A673 (cell line): ENCODE measurements around the gene TARBP2. TPM values are rescaled to one million over a fixed set of nuclear protein-coding genes. Genes with fewer than 3 reads are reported as not detected.

Source experiments
- BruUV-seq: library from RNA; stranded (reverse); fragments of 400-500 nt; replicated peaks from 2 replicates; lab custom pipeline; 2021; lab: Mats Ljungman, UMichigan
- CTCF ChIA-PET: fragments of 300-600 bp; sonication (Branson Sonifier 250); formaldehyde crosslinking; loops from one replicate; lab custom pipeline; 2022; ENCODE audit warnings: antibody characterized with exemption; lab: Charles Lee
- POLR2A ChIA-PET: fragments of 300-600 bp; sonication (Branson Sonifier 250); formaldehyde crosslinking; loops from one replicate; lab custom pipeline; 2022; ENCODE audit warnings: antibody characterized with exemption; ENCODE audit not compliant: low non-redundant PET; lab: Charles Lee
- DNase-seq: peaks from one replicate; pipeline ENCODE4 v3.0.0-alpha.2; 2015; ENCODE audit warnings: low spot score
- H3K27ac ChIP-seq: fragments of 200-600 bp; sonication (generic); 2 replicates; pipeline ENCODE4 v1.5.1; 2016; ENCODE audit warnings: mixed run types, low read depth, mild to moderate bottlenecking, mixed read lengths, antibody characterized with exemption, low read length; ENCODE audit not compliant: poor library complexity, severe bottlenecking
- H3K27me3 ChIP-seq: fragments of 200-600 bp; sonication (generic); replicated peaks from 2 replicates; pipeline ENCODE4 v1.6.1; 2017; ENCODE audit warnings: mixed run types, low read depth, mild to moderate bottlenecking, mixed read lengths, antibody characterized with exemption, low read length; ENCODE audit not compliant: insufficient read depth, poor library complexity
- H3K36me3 ChIP-seq: fragments of 200-600 bp; sonication (generic); 2 replicates; pipeline ENCODE4 v1.6.1; 2016; ENCODE audit warnings: mixed run types, mild to moderate bottlenecking, mixed read lengths, antibody characterized with exemption, low read length; ENCODE audit not compliant: insufficient read depth, poor library complexity, severe bottlenecking
- H3K4me1 ChIP-seq: fragments of 200-600 bp; sonication (generic); 2 replicates; pipeline ENCODE4 v1.6.1; 2017; ENCODE audit warnings: mixed run types, mild to moderate bottlenecking, mixed read lengths, antibody characterized with exemption, low read length; ENCODE audit not compliant: insufficient read depth, poor library complexity, severe bottlenecking
- H3K4me3 ChIP-seq: fragments of 200-600 bp; sonication (generic); 2 replicates; pipeline ENCODE4 v1.5.1; 2016; ENCODE audit warnings: low read depth, mixed run types, mild to moderate bottlenecking, mixed read lengths, low read length; ENCODE audit not compliant: poor library complexity, severe bottlenecking
- H3K9me3 ChIP-seq: fragments of 200-600 bp; sonication (generic); 2 replicates; pipeline ENCODE4 v1.6.1; 2016; ENCODE audit warnings: mixed run types, low read depth, mild to moderate bottlenecking, mixed read lengths, antibody characterized with exemption, low read length; ENCODE audit not compliant: poor library complexity, severe bottlenecking
- EZH2 ChIP-seq: fragments of 200-600 bp; sonication (generic); IDR thresholded peaks from 2 replicates; pipeline ENCODE4 v1.6.1; 2017; ENCODE audit warnings: borderline replicate concordance, low read depth, mild to moderate bottlenecking, mixed read lengths, antibody characterized with exemption, low read length; ENCODE audit not compliant: poor library complexity, severe bottlenecking
- intact Hi-C: fragments of 100-400 bp; cut with micrococcal nuclease; formaldehyde crosslinking; loops from one replicate; pipeline ENCODE4 v1.10.0; 2022; ENCODE audit not compliant: unreplicated experiment
- total RNA-seq: library from RNA; stranded (reverse); gene quantifications from 2 replicates; pipeline ENCODE4 v1.2.3, GENCODE V29; 2021
- TF ChIP-seq, protein P1 (sequence below): fragments of 300-800, 200-600 bp; sonication (generic); conservative IDR thresholded peaks from 2 replicates; pipeline ENCODE4 v1.5.1; 2017; ENCODE audit warnings: low read depth, mild to moderate bottlenecking, antibody characterized with exemption, low read length, moderate library complexity, mixed read lengths

TARBP2 gene
- total RNA-seq, 1 experiment from 2014 or later, result 70.9 TPM

DNA sequence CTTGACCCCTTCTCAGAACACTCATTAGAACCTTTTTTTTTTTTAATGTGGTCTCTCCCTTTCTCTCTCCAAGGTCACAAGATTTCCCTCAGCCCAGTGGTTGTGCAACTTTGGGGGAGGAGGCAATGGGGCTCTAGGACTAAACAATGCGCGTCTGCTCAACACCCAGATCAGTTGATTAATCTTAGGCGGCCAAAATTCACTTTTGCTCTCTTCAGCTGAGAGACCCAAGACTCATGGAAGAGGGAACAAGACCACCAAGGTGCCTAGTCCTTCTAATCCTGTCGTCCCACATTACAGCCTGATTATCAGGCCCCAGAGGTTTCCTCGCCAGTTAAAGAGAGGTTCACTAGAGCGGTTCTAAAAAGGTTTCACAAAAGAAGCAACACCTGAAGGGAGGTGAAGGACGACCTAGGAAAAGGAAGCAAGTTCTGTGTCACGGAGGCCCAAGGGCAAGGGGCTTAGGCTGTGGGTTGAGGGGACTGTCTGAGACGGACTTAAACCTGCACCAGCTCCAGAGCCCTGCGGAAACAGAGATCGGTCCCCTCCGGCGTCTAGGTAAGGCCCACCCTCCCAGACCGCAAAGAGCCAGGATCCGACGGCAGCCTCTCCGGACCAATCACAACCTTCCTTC lies 824 bp upstream of the TARBP2 start:
- Histone ChIP-seq H3K36me3 (peaks cover 18% of the 10 kb centered on the region), H3K27ac (peak overlapping the region; percentile 98), H3K9me3 (no peaks in the 10 kb centered on the region), H3K4me3 (peak overlapping the region; percentile 54), H3K27me3 (no peaks in the 10 kb centered on the region), H3K4me1 (peaks cover 37% of the 10 kb centered on the region)
- no peak for DNase-seq
- POLR2A ChIA-PET, result interaction anchor here (0.6 to 1.0 kb wide), 4 partner anchors 105 to 544 kb away, joined by 3 to 7 read pairs (median 4); partner anchors contain the start of genes AAAS and SP1
- TSS peak; percentile 72 for BruUV-seq
- intact Hi-C loops, result loop anchor here (2.0 to 10.0 kb wide), 2 partner anchors 175 to 775 kb away; no protein-coding TSS in a partner anchor
- CTCF ChIA-PET, result no interaction called here
- no peak for TF ChIP-seq EZH2
- TF ChIP-seq, protein P1, sequence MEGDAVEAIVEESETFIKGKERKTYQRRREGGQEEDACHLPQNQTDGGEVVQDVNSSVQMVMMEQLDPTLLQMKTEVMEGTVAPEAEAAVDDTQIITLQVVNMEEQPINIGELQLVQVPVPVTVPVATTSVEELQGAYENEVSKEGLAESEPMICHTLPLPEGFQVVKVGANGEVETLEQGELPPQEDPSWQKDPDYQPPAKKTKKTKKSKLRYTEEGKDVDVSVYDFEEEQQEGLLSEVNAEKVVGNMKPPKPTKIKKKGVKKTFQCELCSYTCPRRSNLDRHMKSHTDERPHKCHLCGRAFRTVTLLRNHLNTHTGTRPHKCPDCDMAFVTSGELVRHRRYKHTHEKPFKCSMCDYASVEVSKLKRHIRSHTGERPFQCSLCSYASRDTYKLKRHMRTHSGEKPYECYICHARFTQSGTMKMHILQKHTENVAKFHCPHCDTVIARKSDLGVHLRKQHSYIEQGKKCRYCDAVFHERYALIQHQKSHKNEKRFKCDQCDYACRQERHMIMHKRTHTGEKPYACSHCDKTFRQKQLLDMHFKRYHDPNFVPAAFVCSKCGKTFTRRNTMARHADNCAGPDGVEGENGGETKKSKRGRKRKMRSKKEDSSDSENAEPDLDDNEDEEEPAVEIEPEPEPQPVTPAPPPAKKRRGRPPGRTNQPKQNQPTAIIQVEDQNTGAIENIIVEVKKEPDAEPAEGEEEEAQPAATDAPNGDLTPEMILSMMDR, result no peak

DNA sequence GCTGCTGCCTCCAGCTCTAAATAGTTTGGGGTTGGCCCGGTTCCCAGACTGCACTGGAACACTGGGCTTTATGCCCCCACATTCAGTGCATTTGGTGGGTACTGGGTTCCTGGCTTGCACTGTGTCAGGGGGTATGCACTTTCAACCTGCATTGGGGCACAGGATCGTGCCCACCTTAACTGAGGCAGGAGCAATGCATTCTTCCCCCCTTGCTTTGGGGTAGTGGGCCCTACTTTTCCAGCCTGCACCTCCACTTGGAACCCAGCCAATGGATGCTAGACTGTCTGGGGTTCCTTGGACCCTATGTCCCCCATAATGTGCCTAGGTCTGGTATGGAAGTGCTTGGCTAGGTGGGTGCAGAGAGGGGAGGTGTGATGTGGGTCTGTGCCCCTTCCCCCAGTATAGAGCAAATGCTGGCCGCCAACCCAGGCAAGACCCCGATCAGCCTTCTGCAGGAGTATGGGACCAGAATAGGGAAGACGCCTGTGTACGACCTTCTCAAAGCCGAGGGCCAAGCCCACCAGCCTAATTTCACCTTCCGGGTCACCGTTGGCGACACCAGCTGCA lies 615 bp downstream of the TARBP2 start:
- Histone ChIP-seq H3K4me3 (peak overlapping the region; percentile 54), H3K9me3 (no peaks in the 10 kb centered on the region), H3K27me3 (no peaks in the 10 kb centered on the region), H3K27ac (peak overlapping the region; percentile 98), H3K36me3 (peaks cover 28% of the 10 kb centered on the region), H3K4me1 (peaks cover 37% of the 10 kb centered on the region)
- POLR2A ChIA-PET, result interaction anchor here (0.5 to 1.0 kb wide), 5 partner anchors 44 to 181 kb away, joined by 3 to 7 read pairs (median 5); partner anchors contain the start of genes AAAS and SP1
- DNase-seq, result no peak
- BruUV-seq, result TSS peak; percentile 68
- intact Hi-C loops, result loop anchor here (2.0 to 10.0 kb wide), 2 partner anchors 177 to 773 kb away; no protein-coding TSS in a partner anchor
- TF ChIP-seq EZH2, result no peak
- TF ChIP-seq, protein P1, result no peak
- CTCF ChIA-PET, result interaction anchor here (0.7 to 1.3 kb wide), 3 partner anchors 80 to 180 kb away, joined by 3 to 5 read pairs (median 3); partner anchors contain the start of gene AAAS

DNA sequence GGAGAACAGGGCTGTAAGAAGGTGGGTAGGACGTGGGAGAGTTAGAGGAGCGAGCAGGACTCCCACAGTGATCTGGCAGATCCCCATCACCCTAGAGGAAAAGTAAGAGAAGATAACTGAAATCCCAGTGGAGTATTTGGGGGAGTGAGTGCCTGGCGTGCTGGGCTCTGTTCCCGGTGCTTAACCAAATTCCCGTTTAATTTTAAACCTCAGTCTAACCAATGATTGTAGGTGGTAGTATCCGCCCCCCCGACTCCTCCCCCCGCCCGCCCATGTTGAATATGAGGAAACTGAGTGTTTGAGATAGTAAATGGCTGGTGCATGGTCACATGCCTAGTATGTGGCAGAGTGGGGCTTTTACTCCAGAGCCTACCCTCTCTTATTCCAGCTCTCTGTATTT lies 1.2 kb downstream of the TARBP2 start:
- peaks cover 31% of the 10 kb centered on the region for H3K36me3 ChIP-seq
- intact Hi-C loops, result loop anchor here (10.0 kb wide), 1 partner anchor 772 kb away; no protein-coding TSS in a partner anchor
- peak overlapping the region; percentile 54 for H3K4me3 ChIP-seq
- DNase-seq, result peak; percentile 74
- H3K27ac ChIP-seq, result peak overlapping the region; percentile 98
- ChIA-PET CTCF (interaction anchor here (1.3 kb wide), 1 partner anchor 81 kb away, joined by 3 read pairs; no protein-coding TSS in a partner anchor), POLR2A (interaction anchor here (0.5 kb wide), 1 partner anchor 175 kb away, joined by 3 read pairs; no protein-coding TSS in a partner anchor)
- TF ChIP-seq, protein P1, result no peak
- TF ChIP-seq EZH2, result no peak
- BruUV-seq, result no TSS peak
- no peaks in the 10 kb centered on the region for H3K9me3 ChIP-seq
- H3K27me3 ChIP-seq, result no peaks in the 10 kb centered on the region
- H3K4me1 ChIP-seq, result peaks cover 37% of the 10 kb centered on the region
